ENCODE data around the gene SKP1. TPM values are rescaled to one million over a fixed set of nuclear protein-coding genes. Genes with fewer than 3 reads are reported as not detected.
A peak's percentile ranks its signal among the peaks of the same experiment; 100 is the strongest.
"Not testable (repeated sequence)": the region's sequence is repeated elsewhere in the genome, so short reads cannot be mapped to it uniquely, and the experiment has no call there.

The SKP1 gene
- total RNA-seq, result 178 TPM

DNA sequence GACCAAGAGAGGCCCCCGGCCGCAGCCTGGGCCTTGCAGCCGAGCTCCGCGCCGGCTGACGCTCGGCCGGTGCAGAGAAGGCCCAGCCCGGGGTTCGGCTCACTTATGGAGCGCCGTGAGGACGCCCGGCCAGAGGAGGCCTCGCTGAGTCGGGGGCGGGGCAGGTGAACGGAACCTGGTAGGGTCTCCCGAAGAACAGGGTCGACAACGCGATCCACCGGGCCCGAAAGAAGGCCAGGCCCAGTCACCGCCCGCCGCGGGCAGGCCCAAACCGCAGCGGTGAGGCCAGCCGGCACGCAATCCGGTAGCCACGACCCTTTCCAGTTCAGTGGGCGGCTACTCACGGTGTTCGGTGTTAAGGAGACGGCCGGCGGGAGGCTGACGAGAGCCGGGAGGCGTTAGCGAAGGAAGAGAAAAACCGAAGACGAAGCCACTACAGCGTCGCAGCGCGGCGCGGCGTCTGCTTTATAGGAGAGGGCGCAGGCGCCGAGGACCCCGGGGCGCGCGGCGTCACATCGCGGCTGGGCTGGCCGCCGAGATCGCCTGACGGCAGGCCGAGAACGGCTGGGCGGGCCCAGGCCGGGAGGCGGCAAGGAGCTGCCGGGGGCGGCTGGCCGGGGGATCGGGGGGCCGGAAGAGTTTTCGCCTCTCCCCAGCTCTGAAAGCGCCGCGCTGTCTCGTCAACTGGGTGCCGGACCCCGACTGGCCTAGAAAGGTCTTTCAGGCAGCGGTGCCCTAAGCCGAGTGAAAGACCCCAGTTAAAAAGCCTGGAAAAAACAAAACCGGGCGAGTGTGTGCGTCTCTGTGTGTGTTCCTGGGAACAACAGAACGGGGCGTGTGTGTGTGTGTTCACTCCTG is at the start of gene SKP1:
Gene SKP1 (minus strand): TSS at position 440 of the 858 bp plus-strand sequence. CDS start 2,928 bp downstream, outside the sequence.
- peak; percentile 88 for DNase-seq

DNA sequence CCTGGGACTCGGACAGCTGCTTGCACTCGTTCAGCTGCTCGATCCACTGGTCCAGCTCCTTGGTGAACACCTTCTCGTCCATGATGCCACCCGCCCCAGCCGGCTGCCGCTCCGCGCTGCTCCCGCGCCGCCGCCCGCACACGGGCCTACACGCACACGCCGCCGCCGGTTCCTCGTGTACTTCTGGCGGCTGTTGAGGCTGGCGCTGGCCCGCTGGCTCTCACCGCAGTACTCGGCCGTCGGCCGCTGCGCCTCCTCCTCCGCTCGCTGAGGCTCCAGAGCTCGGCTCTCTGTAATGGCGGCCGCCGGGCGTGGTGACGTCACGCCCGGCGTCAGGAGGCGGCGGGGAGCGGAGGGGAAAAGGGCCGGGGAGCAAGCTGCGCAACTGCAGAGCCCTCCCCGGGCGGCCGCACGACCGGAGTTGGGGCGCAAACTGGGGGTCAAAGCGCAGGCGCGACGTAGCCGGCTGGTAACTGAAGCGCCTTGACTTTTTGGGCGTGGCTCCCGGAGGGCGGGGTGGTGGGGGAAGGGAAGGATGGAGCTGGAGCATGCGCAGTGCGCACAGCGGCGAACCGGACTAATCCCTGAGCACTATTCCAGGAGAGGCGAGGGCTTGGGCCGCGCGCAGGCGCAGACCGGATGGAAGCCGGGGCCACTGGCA is 49.2 kb upstream of the SKP1 start, which contains the start of gene PPP2CA:
Gene PPP2CA (minus strand): TSS at position 294 of the 661 bp plus-strand sequence. CDS start 212 bp downstream, at position 82.
- peak; percentile 97 for DNase-seq

DNA sequence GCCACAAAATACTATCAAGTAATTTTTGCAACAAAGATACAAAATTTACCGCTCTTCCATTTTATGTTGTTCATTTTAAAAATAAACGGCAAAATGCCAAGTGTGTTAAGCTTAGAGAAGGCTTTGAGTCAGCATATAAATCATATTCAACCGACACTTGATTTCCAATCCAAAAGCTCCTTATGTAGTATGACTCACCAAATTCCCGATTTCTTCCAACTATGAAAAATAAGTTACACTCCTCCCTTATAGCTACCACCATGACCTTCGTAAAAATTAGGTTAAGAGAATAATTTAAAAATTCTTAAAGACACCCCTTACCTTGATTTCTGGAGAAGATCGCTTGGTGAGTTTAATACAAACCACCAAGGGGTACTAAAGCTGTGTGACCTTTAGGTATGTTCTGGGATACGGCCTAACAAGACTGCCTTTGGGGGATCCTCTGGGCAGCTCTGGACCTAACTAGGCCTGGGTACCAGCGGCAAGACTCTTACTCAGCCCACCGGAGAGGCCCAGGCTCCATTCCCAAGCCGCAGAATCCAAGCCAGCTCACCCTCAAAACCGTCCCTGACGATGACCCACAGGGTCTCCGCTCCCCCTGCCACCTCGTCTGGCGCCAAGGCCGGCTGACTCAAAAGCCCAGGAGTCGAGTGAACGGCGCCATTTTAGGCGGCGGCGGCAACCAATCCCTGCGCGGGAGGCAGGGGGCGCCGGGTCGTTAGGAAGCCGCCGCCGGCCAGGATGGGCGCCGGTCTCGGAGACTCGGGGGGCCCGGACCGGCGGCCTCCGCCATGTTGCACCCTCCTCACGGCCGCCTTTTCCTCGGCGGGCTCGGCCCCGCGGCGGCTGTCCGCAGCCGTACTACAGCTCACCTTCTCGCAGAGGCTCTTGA is 48.4 kb upstream of the SKP1 start:
- peak; percentile 61 for DNase-seq

DNA sequence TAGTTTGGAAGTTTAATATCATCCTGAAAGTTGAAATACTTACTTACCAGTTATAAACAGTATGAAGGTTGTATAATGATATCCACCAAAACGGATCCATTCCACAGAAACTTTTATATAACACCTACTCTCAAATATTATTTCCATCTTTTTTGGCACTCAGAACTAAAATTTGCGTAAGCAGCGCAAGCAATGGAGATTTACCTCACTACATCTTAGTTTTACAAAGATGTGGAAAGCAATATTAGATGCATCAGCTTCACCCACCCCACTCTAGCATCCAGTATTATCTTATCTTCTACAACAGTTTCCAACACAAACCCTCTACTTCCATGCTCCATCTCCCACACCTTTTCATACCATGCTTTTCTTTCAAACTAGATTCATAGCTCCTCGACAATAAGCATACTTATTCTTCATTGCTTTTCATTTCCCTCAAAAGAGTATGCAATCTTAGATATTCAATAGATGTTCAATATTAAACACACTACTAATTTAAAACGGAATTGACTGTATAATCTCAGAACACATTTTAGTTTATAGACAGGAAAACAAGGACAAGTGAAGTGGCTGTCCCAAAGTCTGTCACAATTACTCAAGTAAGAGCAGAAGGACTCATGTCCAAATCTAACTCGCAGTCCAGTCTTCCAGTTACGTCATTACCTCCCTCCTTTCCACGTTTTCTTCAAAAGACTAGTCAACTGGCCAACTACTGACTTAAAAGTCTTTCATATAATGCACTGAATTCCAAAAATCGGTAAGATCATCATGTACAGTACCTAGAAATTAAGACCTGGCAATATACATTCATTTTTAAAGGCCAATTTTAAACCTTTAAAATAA is 46.9 kb upstream of the SKP1 start:
- DNase-seq, result no peak

DNA sequence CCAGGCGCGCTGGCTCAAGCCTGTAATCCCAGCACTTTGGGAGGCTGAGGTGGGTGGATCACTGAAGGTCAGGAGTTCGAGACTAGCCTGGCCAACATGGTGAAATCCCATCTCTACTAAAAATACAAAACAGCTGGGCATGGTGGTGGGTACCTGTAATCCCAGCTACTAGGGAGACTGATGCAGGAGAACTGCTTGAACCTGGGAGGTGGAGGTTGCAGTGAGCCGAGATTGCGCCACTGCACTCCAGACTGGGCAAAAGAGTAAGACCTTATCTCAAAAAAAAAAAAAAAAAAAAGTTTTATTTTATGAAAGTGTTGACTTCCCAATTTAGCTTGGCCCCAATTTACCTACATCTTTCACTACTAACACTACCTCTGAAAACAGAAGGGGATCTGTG is 44.9 kb upstream of the SKP1 start:
- DNase-seq, result not testable (repeated sequence)

DNA sequence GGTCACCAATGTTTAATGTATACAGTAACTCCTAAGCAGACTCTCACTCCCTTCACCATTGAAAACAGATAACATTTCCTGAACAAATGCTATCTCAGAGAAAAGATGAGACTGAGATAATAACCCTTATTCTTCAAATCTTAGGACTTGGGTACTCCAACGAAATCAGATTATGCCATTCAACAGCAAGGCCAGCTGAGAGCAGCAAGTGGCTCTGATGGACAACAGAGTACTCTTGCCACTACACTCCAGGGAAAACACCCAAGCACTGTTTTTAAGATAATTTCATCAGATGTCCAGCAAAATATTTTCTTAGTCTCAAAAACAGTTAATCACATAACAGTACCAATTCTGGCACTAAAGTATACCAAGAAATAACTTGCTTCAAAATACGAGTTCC is 39.0 kb upstream of the SKP1 start:
- no peak for DNase-seq

DNA sequence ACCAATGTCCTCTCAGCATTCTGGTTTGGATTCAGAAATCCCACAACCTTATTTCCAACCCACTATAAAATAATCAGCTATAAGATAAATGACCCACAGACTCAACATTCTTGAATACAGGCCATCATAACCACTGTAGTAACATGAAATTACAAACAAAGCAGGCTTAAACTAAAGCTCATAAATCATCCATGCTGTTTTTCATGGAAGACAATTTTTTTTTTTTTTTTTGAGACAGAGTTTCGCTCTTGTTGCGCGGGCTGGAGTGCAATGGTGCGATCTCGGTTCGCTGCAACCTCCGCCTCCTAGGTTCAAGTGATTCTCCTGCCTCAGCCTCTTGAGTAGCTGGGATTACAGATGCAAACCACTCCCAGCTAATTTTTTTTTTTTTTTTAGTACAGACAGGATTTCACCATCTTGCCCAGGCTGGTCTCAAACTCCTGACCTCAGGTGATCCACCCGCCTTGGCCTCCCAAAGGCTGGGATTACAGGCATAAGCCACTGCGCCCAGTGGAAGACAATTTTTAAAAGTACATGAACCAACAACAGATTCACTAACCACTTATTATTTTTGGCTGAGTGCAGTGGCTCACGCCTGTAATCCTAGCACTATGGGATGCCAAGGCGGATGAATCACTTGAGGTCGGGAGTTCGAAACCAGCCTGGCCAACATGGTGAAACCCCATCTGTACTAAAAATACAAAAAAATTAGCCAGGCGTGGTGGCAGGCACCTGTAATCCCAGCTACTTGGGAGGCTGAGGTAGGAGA is 34.7 kb upstream of the SKP1 start:
- DNase-seq, result not testable (repeated sequence)

DNA sequence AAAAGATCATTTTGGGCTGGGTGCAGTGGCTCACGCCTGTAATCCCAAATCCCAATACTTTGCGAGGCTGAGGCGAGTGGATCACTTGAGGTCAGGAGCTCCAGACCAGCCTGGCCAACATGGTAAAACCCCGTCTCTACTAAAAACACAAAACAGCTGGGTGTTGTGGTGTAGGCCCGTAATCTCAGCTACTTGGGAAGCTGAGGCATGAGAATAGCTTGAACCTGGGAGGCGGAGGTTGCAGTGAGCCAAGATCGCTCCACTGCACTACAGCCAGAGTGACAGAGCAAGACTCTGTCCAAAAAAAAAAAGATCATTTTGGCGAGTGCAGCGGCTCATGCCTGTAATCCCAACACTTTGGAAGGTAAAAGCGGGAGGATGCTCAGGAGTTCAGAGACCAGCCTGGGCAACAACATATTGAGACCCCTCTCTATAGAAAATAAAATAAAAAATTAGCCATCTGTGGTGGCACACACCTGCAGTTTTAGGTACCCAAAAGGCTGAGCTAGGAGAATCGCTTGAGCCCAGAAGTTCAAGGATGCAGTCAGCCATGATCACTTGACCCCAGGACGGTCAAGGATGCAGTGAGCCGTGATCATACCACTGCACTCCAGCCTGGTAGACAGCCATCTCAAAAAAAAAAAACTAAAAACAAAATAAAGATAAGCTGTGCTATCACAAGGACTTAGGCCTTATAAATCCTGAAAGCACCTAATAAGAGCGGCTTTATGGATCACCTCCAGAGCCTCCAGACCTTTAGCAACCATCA is 32.9 kb upstream of the SKP1 start:
- DNase-seq, result no peak

DNA sequence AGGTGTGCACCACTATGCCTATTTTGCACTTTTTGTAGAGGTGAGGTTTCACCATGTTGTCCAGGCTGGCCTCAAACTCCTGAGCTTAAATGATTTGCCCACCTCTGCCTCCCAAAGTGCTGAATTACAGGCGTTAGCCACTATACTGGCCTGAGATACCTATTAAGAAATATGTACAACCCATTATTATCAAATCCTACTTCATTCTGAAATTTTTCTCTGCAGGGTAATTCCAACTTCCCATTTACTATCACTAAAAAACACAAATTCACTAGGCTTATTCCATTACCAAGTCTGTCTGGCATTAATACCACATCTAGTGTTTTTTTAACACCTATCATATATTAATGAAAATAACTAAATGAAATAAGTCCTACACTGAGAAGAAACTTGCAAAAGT is 30.9 kb upstream of the SKP1 start:
- no peak for DNase-seq

DNA sequence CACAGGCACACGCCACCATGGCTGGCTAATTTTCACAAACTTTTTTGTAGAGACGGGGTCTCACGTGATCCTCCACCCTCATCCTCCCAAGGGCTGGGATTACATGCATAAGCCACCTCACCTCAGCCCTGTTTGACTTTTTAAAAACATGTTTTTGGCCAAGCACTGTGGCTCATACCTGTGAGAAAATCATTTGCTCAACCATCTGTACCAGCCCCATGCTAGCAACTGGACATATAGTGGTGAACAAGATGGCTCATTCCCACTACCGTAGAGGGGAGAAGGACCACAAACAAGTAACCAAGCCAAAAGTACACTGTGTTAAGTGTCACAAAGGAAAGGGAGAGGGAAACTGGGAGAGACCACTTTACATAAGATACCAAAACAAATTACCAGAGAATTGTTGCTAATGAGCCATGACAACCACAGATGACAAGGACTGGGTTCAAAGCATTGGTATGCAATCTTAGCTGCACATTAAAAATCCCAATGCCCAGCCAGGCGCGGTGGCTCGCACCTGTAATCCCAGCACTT is 29.9 kb upstream of the SKP1 start:
- DNase-seq, result no peak

DNA sequence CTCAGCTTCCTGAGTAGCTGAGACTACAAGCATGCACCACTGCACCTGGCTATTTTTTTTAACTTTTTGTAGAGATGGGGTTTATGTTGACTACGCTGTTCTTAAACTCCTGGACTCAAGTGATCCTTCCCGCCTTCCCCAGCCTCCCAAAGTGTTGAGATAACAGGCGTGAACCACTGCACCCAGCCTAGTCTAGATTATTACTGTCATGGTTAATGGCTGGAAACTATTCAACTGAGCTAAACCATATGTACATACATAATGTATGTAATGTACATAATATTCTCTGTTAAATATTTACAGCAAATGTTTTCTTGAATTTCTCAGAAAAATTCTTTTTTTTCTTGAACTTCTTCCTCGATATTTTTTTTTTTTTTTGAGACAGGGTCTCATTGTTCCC is 27.8 kb upstream of the SKP1 start:
- no peak for DNase-seq

DNA sequence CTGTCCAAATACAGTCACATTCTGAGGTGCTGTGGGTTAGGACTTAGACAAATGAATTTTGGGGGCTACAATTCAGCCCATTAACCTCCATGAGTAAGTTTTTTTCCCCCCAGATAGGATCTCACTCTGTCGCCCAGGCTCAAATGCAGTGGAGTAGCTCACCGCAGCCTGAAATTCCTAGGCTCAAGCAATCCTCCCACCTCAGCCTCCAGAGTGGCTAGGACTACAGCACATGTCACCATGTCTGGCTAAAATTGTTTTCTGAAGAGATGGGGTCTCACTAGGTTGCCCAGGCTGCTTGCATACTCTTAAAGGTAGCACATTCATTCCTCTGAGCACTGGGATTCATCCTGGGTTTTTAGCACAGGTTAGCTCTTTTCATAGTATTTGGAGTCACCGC is 26.9 kb upstream of the SKP1 start:
- no peak for DNase-seq

DNA sequence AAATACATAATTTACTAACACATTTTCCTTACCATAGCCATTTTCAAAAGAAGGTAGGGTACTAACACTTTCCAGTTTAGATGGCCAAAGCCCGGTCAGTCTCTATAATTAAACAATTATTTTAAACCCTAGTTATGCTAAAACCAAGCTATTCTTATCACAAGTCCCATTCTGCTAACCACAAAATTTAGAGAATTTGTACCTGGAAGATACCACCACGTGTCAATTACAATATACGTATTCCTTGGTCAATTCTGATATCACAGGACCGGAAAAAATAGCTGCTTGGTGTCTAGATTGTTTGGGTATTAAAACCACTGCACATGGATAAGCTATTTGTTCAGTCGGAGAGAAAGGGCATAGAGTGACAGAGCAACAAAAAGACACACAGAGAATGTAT is 18.9 kb upstream of the SKP1 start:
- DNase-seq, result no peak

DNA sequence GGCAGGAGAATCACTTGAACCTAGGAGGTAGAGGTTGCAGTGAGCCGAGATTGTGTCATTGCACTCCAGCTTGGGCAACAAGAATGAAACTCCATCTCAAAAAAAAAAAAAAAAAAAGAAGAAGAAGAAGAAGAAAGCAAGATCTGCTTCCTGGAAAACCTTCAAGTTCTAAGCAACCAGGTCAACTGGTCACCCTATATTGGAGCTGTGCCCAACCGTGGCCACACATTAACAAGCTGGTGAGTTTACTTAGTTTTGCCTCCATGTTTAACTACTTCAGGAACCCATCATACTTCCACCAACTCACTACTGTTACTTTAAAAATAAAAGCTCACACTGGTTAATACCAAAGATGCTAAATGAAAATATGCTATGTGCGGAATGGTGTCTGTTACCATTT is 12.3 kb upstream of the SKP1 start:
- DNase-seq, result no peak

DNA sequence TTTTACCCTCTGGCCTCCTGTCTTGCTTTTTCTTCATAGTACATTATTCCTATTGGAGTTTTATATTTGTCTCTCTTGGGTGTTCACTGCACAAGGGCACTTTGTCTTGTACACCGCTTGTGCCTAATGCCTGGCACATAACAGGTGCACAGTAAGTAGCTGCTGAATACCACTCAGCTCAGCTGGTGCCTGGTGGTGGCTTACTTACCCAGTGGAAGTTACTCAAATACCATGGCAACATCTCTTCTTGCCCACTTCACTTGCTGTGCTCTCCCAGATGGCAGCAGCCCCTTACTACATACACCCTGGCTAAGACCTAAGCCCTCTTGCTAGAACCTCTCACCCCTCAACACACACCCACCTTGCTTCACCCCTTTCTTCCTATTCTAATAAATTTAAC is 11.3 kb upstream of the SKP1 start:
- no peak for DNase-seq

DNA sequence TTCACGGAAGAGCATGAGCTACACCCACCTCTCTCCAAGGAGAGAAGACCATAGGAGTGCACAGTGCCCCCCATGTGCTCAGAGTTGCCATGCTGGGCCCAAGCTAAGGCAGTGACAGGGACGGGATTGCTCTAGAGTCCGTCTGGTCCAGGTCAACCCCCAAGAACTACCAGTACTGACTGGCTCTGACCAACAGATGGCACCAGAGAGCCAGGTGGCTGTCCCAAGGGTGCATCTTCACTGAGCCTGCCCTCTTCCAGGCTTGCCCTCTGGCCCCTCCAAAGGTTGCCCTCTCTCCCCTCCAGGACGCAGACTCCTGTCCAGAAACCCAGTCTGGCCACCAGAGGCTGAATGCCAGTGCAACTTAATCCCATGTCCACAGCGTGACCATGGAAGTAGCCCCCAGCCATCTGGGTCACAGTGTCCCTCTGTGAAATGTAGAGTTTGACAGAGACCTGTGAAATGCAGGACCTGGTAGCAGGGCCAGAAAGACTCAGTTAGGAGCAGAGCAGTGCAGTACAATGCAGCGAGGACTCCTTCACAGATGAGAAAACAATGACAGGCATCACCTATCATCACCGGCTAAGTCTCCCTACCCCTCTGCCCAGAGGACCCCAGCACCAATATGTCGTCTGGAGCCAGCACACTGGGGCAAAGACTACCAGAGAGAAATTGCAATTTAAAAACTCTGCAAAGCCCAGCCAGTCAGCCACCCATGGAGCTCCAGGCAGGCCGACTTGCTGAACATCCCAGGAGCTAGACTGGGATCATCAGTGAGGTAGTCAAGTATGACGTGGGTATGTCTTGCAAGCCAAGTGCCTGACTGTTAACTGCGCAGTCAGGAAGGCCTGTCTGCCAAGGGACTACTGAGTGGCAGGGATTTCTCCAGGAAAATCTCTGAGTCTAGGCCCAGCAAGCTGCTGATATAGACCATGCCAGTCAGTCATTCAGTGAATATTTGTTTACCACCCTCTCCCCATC is 7.7 kb upstream of the SKP1 start:
- peak; percentile 15 for DNase-seq

DNA sequence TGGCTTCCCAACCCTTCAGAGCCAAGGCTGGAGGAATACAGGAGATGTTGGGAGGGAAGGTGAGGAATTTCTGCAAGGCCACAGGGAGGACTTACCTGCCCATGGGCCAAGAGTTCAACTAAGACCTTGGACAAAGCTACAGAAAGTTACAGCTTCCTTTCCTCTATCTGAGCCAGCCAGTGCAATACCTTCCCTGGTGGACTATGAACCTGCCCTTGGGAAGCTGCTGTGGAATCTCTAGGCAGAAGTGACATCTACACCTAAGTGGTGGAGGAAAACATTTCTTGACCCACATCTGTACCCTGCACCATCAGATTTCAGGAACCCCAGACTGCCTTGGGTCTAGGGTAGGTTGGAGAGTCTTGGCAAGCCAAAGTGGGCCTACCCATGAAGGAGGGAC is 6.7 kb upstream of the SKP1 start:
- DNase-seq, result no peak

DNA sequence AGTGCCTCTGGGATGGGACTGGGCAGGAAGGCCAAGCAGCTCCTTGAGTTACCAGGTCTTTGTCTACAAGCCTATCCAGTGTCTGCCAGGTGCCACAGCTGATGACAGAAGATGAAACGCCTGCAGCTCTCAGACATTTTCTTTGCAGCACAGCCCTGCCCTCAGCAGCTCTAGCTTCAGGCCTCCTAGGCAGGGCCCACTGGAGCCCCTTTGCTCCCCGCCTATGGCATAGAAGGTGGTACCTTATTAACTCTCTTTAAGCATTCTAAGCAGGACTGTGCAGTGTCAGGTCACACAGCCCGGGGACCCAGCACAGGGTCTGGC is 1.3 kb upstream of the SKP1 start:
- no peak for DNase-seq

All from occipital lobe (tissue), 2 donors.